Mucosa of stomach (tissue), 1 donor: ENCODE data around the gene ECEL1.
"Not testable (repeated sequence)": the region's sequence is repeated elsewhere in the genome, so short reads cannot be mapped to it uniquely, and the experiment has no call there.

ENCODE experiments used
- H3K27me3 ChIP-seq: one replicate; pipeline ENCODE4 v1.7.0; 2013; ENCODE audit warnings: mild to moderate bottlenecking, low read length; ENCODE audit not compliant: control insufficient read depth, insufficient read depth
- H3K36me3 ChIP-seq: one replicate; pipeline ENCODE4 v1.7.0; 2013; ENCODE audit warnings: low read length; ENCODE audit not compliant: control insufficient read depth, insufficient read depth
- H3K4me1 ChIP-seq: one replicate; pipeline ENCODE4 v1.7.0; 2013; ENCODE audit warnings: mild to moderate bottlenecking, low read length; ENCODE audit not compliant: control insufficient read depth, insufficient read depth
- H3K4me3 ChIP-seq: one replicate; pipeline ENCODE4 v1.7.0; 2013; ENCODE audit warnings: low read length
- H3K9ac ChIP-seq: one replicate; pipeline ENCODE4 v1.7.0; 2013; ENCODE audit warnings: mild to moderate bottlenecking, low read length, moderate library complexity
- H3K9me3 ChIP-seq: one replicate; pipeline ENCODE4 v1.7.0; 2013; ENCODE audit warnings: mild to moderate bottlenecking, low read length, moderate library complexity; ENCODE audit not compliant: control insufficient read depth
- donor health status: Pancreatic carcinoma.

Gene ECEL1

DNA sequence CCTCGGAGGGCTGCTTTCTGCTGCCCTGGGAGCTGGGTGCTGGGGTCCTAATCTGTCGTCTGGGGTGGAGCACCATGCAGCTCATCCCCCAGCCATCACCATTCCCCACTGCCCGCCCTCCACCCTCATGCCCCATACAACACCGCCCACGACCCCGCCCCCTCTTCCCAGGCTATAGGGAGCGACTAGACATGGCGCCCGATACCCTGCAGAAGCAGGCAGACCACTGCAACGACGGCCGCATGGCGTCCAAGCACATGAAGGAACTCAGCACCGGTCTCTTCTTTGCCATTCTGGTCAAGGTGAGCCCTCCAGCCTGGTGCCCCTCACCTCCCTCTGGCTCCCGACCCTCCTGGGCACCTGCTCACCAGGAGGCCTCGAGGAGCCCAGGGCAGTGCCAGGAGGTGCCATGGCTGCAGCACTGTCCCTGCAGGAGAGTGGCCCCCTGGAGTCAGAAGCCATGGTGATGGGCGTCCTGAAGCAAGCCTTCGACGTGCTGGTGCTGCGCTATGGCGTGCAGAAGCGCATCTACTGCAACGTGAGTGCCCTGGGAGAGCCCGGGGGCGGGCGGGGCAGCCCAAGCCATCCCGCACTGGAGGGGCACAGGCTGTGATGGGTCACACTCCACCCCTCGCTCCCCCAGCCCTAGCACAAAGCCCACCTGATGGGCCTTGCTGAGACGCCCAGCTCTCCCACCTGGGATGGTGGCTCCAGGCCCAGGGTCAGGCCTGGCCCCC lies 42.3 kb downstream of the ECEL1 start:
- not testable (repeated sequence) for H3K27me3 ChIP-seq, H3K4me3 ChIP-seq, H3K9ac ChIP-seq, H3K4me1 ChIP-seq, H3K9me3 ChIP-seq, H3K36me3 ChIP-seq

DNA sequence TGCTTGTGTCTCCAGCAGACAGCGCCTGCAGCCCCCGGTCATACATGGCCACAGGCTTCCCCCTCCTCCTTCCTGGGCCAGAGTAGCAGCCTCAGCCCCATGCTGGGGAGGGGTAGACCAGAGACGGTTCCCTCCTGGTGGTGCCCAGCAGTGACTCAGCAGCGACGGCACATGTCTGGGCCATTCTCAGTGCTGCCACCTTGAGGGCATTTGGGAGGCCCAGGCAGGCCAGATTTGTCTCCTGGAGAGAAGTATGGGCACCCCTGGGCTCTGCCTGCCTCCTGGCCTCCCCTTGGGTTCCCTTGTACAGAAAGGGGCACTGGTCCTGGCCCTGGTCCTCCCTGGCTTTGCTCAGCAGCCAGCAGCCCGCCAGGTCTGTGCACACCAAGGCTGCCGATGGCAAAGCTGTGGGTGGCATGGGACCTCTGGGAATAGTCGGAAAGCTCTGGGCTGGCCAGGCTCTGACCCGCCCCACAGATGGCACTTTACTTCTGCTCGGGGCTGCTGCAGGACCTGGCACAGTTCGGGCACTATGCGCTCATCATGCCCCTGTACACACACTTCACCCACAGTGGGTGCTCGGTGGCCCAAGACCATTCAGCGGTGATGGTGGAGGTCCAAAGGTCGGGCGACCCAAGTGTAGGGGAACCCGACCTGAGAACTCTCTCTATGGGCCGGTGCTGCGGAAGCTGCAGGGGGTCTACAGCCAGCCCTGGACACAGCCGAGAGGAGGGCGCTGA lies 43.1 kb downstream of the ECEL1 start:
- H3K36me3 ChIP-seq, result no peaks in the 10 kb centered on the region
- peaks cover 3% of the 10 kb centered on the region for H3K27me3 ChIP-seq
- H3K9me3 ChIP-seq, result no peaks in the 10 kb centered on the region
- no peak overlapping the region for H3K9ac ChIP-seq
- no peaks in the 10 kb centered on the region for H3K4me1 ChIP-seq
- H3K4me3 ChIP-seq, result no peak overlapping the region

DNA sequence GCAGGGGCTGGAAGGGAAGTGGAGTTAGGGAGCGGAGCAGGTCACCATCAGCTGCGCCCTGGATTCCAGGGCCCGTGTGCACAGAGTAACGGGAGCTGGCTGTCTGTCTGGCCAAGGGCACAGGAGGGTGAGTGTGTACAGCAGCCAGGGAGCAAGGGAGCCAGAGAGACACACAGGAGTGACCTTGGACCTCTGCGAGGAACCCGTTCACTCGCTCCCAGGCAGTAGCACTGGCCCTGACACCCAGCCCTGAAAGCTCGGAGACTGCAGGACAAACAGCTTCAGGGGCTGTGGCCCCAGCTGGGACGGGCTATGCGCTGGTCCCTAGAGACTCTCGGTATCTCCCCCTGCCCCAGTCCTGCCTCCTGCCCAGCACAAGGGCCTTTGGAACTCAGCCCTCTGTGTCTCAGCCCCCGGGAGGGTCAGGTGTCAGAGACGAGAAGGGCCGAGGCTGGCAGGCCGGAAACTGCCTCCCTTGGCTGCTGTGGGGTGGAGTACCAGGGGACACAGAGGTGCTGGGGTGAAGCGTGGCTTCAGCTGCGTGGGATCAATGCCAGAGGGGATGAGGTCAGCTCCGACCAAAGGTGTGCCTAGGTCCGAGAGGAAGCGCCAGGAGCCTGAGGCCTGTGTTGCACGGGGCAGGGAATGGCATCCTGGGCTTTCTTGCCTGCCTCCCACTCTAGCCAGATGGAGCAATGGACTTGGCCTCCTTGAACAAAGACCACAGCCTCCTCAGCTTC lies 43.8 kb downstream of the ECEL1 start:
- not testable (repeated sequence) for H3K4me1 ChIP-seq, H3K27me3 ChIP-seq, H3K9ac ChIP-seq, H3K36me3 ChIP-seq, H3K4me3 ChIP-seq, H3K9me3 ChIP-seq

DNA sequence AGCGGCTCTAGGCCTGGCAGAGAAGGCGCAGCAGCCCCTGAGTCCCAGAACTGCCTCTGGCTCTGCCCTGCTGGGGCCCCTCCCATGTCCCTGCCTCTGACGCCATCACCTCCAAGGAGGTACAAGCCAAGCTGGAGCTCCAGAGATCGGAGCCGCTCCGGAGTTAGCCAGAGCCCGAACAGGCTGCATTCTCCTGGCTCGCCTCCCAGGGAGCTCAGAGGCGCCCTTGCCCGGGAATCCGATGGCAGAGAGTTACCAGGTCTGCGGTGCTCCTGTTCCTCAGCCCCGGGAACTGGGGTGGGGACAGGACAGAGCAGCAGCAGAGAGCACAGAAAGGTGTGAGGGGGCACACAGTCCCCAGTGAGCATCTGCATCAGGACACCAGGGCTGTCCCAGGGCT lies 44.6 kb downstream of the ECEL1 start:
- H3K9ac ChIP-seq, result not testable (repeated sequence)

DNA sequence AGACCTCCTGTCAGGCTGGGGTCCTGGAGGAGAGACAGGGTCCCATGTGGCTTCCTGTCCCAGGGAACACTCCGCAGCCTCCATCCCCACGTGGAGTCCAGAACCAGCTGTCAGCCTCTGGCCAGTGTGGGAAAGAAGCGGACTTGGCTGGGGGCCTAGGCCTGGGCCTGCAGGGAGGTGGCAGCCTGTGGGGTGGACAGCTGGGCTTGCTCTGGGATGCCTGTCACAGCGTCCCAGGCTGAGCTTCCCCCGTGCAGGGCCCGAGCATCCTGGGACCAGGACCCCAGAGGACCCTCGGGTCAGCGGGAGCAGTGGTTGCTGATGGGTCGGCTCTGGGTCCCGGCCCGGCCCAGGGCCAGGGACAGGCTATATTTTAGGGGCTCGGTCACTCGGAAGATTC lies 45.2 kb downstream of the ECEL1 start:
- not testable (repeated sequence) for H3K4me3 ChIP-seq, H3K4me1 ChIP-seq, H3K9me3 ChIP-seq, H3K9ac ChIP-seq, H3K36me3 ChIP-seq, H3K27me3 ChIP-seq

More for the DNA sequence above, 44.6 kb downstream of the ECEL1 start:
- H3K4me1 ChIP-seq, H3K27me3 ChIP-seq, H3K4me3 ChIP-seq, H3K9me3 ChIP-seq, H3K36me3 ChIP-seq: not testable (repeated sequence)

DNA sequence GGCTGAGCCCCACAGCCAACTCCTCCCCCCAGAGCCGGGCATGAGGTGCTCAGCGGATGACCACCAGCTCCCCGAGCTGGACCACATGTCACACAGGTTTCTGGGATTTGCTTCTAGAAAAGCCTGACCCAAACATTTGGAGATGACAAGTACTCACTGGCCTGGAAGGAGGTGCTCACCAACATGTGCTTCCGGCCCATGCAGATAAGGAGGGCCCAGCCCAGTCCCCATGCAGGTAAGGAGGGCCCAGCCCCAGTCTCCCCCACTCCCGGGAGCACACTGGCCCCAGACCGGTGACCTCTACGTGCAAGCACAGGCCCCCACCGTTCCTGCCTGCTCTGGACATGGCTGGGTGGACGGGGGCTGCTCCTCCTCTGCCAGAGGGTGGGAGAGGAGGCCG lies 45.7 kb downstream of the ECEL1 start:
- not testable (repeated sequence) for H3K27me3 ChIP-seq, H3K9ac ChIP-seq, H3K9me3 ChIP-seq, H3K4me3 ChIP-seq, H3K36me3 ChIP-seq, H3K4me1 ChIP-seq

DNA sequence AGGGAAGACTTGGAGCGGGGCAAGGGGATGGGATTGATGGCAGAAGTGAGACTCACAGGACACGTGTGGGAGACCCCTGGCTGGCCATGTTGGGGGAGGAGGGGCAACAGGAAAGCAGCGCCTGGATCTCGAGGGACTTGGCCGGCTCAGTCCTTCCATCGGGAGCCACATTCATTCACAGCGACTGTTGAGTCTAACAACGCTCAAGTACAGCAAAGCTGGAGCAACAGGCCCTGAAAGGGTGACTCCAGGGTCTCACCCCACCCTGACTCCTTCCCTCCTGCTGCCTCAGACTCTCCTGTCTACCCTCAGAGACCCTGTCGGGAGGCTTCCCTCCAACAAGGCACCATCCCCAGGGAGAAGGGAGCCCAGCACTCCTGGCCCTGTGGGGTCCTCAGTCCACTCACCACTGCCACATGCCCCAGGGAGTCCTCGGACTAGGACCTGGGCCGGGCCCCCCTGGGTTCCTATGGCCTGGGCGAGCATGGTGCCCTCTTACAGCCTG lies 46.4 kb downstream of the ECEL1 start:
- H3K4me1 ChIP-seq, result no peaks in the 10 kb centered on the region
- no peaks in the 10 kb centered on the region for H3K36me3 ChIP-seq
- H3K9ac ChIP-seq, result no peak overlapping the region
- no peak overlapping the region for H3K4me3 ChIP-seq
- H3K27me3 ChIP-seq, result peaks cover 3% of the 10 kb centered on the region
- no peaks in the 10 kb centered on the region for H3K9me3 ChIP-seq

DNA sequence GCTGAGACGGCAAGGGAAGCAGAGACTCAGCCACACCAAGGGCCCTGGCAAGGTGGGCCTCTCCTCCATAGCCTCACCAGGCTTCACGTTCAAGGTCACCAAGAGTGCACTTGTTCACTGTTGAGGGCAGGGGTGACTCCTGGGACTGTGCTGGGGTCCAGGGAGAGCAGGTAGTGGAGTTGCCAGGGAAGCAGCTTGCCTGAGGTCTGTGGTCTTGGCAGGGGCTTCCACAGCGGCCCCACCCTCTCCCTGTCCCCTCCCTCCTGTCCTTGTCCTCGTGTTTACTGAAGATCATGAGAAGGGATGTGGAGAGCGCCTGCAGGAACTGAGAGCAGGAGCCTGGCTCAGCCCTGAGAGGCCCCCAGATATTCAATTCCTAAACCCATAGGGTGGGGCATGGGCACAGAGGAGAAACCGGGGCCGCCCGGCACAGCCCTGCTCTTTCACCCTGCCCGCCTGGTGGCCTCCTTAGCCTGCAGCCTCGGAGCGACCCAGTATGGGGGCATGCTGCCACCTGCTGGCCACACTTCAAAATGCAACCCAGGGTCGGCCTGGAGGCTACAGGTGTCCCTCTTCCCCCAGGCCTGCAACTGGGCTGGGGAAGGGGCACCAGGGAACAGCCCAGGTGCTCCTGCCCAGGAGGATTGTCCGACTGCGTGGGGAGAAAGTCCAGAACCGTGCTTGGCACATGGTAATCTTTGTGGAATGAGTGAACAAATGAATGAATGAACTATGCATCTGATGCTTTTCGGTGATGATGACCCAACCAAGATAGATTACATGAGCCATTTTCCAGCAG lies 47.2 kb downstream of the ECEL1 start:
- H3K4me1 ChIP-seq, H3K9ac ChIP-seq, H3K36me3 ChIP-seq, H3K27me3 ChIP-seq, H3K4me3 ChIP-seq, H3K9me3 ChIP-seq: not testable (repeated sequence)

DNA sequence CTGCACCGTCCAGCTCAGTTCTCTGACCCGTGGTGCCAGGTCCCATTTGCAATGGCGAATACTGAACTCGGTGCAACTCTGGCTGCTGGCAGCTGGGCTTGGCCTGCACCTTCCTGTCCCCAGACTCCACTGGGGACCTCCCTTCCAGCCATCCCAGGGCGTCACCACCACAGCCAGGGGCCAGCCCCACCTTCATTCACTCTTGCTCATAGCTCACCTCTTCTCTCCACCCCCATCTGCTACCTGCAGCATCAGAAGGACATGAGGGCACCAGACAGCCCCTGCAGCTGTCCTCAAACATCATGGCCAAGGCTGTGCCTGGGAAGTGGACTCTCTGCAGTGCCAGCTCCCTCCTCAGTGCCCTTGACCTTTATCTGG lies 47.9 kb downstream of the ECEL1 start:
- no peaks in the 10 kb centered on the region for H3K4me1 ChIP-seq
- no peak overlapping the region for H3K9ac ChIP-seq
- H3K36me3 ChIP-seq, result no peaks in the 10 kb centered on the region
- H3K27me3 ChIP-seq, result peaks cover 3% of the 10 kb centered on the region
- H3K4me3 ChIP-seq, result no peak overlapping the region
- no peaks in the 10 kb centered on the region for H3K9me3 ChIP-seq

DNA sequence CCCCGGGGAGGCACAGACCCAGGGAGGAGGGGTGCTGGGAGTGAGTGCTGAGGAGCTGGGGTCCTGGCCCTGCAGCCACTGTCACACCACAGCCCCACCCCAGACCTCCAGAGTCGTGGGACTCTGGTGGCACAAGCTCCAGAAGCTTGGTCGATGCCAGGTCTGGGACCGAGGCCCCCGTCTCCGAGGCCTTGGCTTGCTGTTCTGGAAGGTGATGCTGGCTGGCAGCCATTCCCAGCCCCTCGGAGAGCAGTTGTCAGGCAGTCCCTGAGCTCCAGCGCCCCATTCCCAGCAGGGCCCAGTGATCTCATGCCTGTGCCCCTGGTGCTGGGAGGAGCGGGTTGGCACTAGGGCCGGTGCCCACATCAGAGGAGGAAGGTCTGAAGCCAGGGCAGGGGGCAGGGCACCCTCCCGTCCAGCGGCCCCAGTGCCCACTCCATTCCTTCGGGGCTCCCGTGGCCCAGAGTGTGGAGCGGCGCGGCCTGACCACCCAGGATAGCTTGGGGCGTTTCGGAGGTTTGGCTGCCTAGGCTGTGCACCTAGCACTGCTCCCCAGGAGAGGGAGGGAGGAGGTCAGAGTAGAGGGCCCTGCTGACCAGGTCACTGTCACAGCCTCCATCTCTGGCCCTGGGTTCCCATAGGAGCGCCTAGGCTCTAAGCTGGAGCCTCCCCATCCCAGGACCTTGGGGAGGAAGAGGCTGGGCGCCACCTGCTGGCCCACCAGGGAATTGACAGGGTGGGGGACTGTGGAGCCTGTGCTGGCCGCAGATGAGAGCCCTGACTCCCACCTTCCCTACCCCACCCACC lies 48.5 kb downstream of the ECEL1 start:
- H3K36me3 ChIP-seq, result no peaks in the 10 kb centered on the region
- no peaks in the 10 kb centered on the region for H3K9me3 ChIP-seq
- H3K4me1 ChIP-seq, result no peaks in the 10 kb centered on the region
- H3K9ac ChIP-seq, result no peak overlapping the region
- H3K27me3 ChIP-seq, result peaks cover 3% of the 10 kb centered on the region
- H3K4me3 ChIP-seq, result no peak overlapping the region

DNA sequence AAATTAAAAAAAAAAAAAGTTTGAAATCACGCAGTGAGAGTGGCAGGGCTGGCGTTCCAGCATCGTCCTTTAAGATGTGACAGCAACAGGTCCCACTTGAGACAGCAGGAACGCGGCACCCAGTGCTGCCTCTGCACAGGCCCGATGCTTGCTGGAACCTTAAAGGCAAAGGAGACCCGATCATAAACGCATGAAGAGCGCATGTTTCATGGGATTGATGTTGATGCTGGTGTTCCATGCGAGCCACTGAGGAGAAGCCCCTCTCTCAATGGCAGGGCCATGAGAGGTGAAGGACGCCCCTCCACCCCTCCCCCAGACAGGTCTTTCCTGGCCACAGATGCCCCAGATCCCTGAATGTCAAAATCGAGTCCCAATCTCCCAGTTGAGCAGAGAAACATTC lies 49.5 kb downstream of the ECEL1 start:
- no peaks in the 10 kb centered on the region for H3K36me3 ChIP-seq
- no peak overlapping the region for H3K4me3 ChIP-seq
- no peaks in the 10 kb centered on the region for H3K4me1 ChIP-seq
- H3K9me3 ChIP-seq, result no peaks in the 10 kb centered on the region
- peaks cover 3% of the 10 kb centered on the region for H3K27me3 ChIP-seq
- H3K9ac ChIP-seq, result no peak overlapping the region
